Duodenal mucosa (tissue), 2 donors: Measurements from ENCODE around the gene ERI3.

Source experiments
- H3K27ac ChIP-seq: one replicate; pipeline ENCODE4 v1.7.0; 2013; ENCODE audit warnings: low read depth, low read length
- H3K27me3 ChIP-seq, 2 donors: one replicate each; pipeline ENCODE4 v1.7.0; 2013; ENCODE audit warnings: low read length in 2 of 2, control low read depth in 1 of 2; ENCODE audit not compliant: insufficient read depth in 2 of 2, control insufficient read depth in 1 of 2
- H3K36me3 ChIP-seq, 2 donors: one replicate each; pipeline ENCODE4 v1.7.0; 2013; ENCODE audit warnings: low read length in 2 of 2, control low read depth in 1 of 2; ENCODE audit not compliant: insufficient read depth in 2 of 2, control insufficient read depth in 1 of 2
- H3K4me1 ChIP-seq, 2 donors: one replicate each; pipeline ENCODE4 v1.7.0; 2013; ENCODE audit warnings: low read length in 2 of 2, control low read depth in 1 of 2; ENCODE audit not compliant: insufficient read depth in 2 of 2, control insufficient read depth in 1 of 2
- H3K4me3 ChIP-seq, 2 donors: one replicate each; pipeline ENCODE4 v1.7.0; 2013; ENCODE audit warnings: low read length in 2 of 2, low read depth in 1 of 2
- H3K9ac ChIP-seq, 2 donors: one replicate each; pipeline ENCODE4 v1.7.0; 2013; ENCODE audit warnings: low read length in 2 of 2, low read depth in 1 of 2
- H3K9me3 ChIP-seq, 2 donors: one replicate each; pipeline ENCODE4 v1.7.0; 2013; ENCODE audit warnings: low read length in 2 of 2, control low read depth in 1 of 2; ENCODE audit not compliant: control insufficient read depth in 1 of 2

The ERI3 gene

GRCh38 chr1:44354840-44355581 lies at the start of gene ERI3:
ERI3 (minus strand) TSS chr1:44355257; CDS start chr1:44355026, 231 bp downstream.
- Histone ChIP-seq H3K4me3 (peak within 1 kb of the TSS; percentile 77 to 78), H3K9me3 (no peaks in the 10 kb centered on the region), H3K27me3 (no peaks in the 10 kb centered on the region), H3K36me3 (no peaks in the 10 kb centered on the region), H3K27ac (no peak within 1 kb of the TSS), H3K4me1 (peaks cover 8 to 17% of the 10 kb centered on the region in 2 donors), H3K9ac (peak within 1 kb of the TSS; percentile 25 to 78)

- H3K4me1 ChIP-seq: peaks cover 8 to 17% of the 10 kb centered on the region in 2 donors
- peaks cover 53 to 62% of the 10 kb centered on the region in 2 donors for H3K27me3 ChIP-seq
- no peak overlapping the region for H3K27ac ChIP-seq
- no peaks in the 10 kb centered on the region for H3K9me3 ChIP-seq
- H3K9ac ChIP-seq: no peak overlapping the region
- H3K4me3 ChIP-seq: no peak overlapping the region
- no peaks in the 10 kb centered on the region for H3K36me3 ChIP-seq
Observed at GRCh38 chr1:44401256-44402228, 46.5 kb upstream of the ERI3 start.

- no peaks in the 10 kb centered on the region for H3K9me3 ChIP-seq
- no peak overlapping the region for H3K9ac ChIP-seq
- H3K27me3 ChIP-seq: peaks cover 0 to 19% of the 10 kb centered on the region in 2 donors
- H3K27ac ChIP-seq: no peak overlapping the region
- H3K4me3 ChIP-seq: no peak overlapping the region
- no peaks in the 10 kb centered on the region for H3K4me1 ChIP-seq
- H3K36me3 ChIP-seq: no peaks in the 10 kb centered on the region
Observed at GRCh38 chr1:44390277-44390676, 35.2 kb upstream of the ERI3 start.

GRCh38 chr1:44389437-44389836 lies 34.4 kb upstream of the ERI3 start:
- Histone ChIP-seq H3K4me1 (no peaks in the 10 kb centered on the region), H3K9me3 (no peaks in the 10 kb centered on the region), H3K27me3 (peaks cover 0 to 19% of the 10 kb centered on the region in 2 donors), H3K9ac (no peak overlapping the region), H3K27ac (no peak overlapping the region), H3K4me3 (no peak overlapping the region), H3K36me3 (no peaks in the 10 kb centered on the region)

- H3K4me3 ChIP-seq: no peak overlapping the region
Observed at GRCh38 chr1:44388551-44388950, 33.5 kb upstream of the ERI3 start.

GRCh38 chr1:44380666-44381177 lies 25.7 kb upstream of the ERI3 start:
- Histone ChIP-seq H3K27ac (no peak overlapping the region), H3K9ac (no peak overlapping the region), H3K9me3 (no peaks in the 10 kb centered on the region)

More at GRCh38 chr1:44388551-44388950, 33.5 kb upstream of the ERI3 start:
- Histone ChIP-seq H3K27me3 (peaks cover 0 to 19% of the 10 kb centered on the region in 2 donors), H3K4me1 (no peaks in the 10 kb centered on the region), H3K27ac (no peak overlapping the region), H3K36me3 (no peaks in the 10 kb centered on the region), H3K9me3 (no peaks in the 10 kb centered on the region), H3K9ac (no peak overlapping the region)

GRCh38 chr1:44377925-44378784 lies 23.1 kb upstream of the ERI3 start:
- no peaks in the 10 kb centered on the region for H3K4me1 ChIP-seq
- no peaks in the 10 kb centered on the region for H3K36me3 ChIP-seq
- H3K9me3 ChIP-seq: no peaks in the 10 kb centered on the region
- no peaks in the 10 kb centered on the region for H3K27me3 ChIP-seq
- no peak overlapping the region for H3K9ac ChIP-seq
- H3K27ac ChIP-seq: no peak overlapping the region
- H3K4me3 ChIP-seq: no peak overlapping the region

More at GRCh38 chr1:44380666-44381177, 25.7 kb upstream of the ERI3 start:
- H3K4me1 ChIP-seq: no peaks in the 10 kb centered on the region
- no peaks in the 10 kb centered on the region for H3K27me3 ChIP-seq
- H3K36me3 ChIP-seq: no peaks in the 10 kb centered on the region
- H3K4me3 ChIP-seq: no peak overlapping the region

- Histone ChIP-seq H3K27me3 (no peaks in the 10 kb centered on the region), H3K9me3 (no peaks in the 10 kb centered on the region), H3K27ac (no peak overlapping the region), H3K9ac (no peak overlapping the region), H3K36me3 (no peaks in the 10 kb centered on the region), H3K4me3 (no peak overlapping the region), H3K4me1 (no peaks in the 10 kb centered on the region)
Observed at GRCh38 chr1:44375547-44375946, 20.5 kb upstream of the ERI3 start.

- Histone ChIP-seq H3K9me3 (no peaks in the 10 kb centered on the region), H3K36me3 (no peaks in the 10 kb centered on the region), H3K4me1 (no peaks in the 10 kb centered on the region)
Observed at GRCh38 chr1:44371206-44371605, 16.1 kb upstream of the ERI3 start.

More at GRCh38 chr1:44371206-44371605, 16.1 kb upstream of the ERI3 start:
- Histone ChIP-seq H3K27me3 (no peaks in the 10 kb centered on the region), H3K27ac (no peak overlapping the region), H3K4me3 (no peak overlapping the region), H3K9ac (no peak overlapping the region)
